Transverse colon (tissue), 3 donors: ENCODE data around the gene MOGAT3.

ENCODE experiments used
- CTCF ChIP-seq, 5 experiments: fragments of 200-600 bp in 3 of 5; fragments of 450-650 bp in 2 of 5; sonication (generic) in 3 of 5; IDR thresholded peaks; 1 replicate in 2 of 5; 2 replicates in 3 of 5; pipeline ENCODE4 v1.5.1; 2016 to 2017; ENCODE audit warnings: antibody characterized with exemption in 5 of 5, inconsistent platforms in 3 of 5, mild to moderate bottlenecking in 2 of 5, moderate library complexity in 1 of 5
- EP300 ChIP-seq: sonication (generic); formaldehyde crosslinking; IDR thresholded peaks from one replicate; pipeline ENCODE4 v1.6.1; 2017; ENCODE audit warnings: antibody characterized with exemption, low read depth
- POLR2A ChIP-seq: fragments of 450-650 bp; IDR thresholded peaks from one replicate; pipeline ENCODE4 v1.6.1; 2016; ENCODE audit warnings: antibody characterized with exemption, mild to moderate bottlenecking, moderate library complexity

GRCh38 chr7:101197991-101198390 is 2.8 kb downstream of the MOGAT3 start:
- TF ChIP-seq POLR2A (no peak), CTCF (IDR thresholded peaks at IDR 0.05) (no peak), EP300 (no peak)
